Measurements from ENCODE around the gene CFAP210. TPM values are rescaled to one million over a fixed set of nuclear protein-coding genes. Genes with fewer than 3 reads are reported as not detected.

Gene CFAP210
- total and polyA plus RNA-seq, 3 donors from 2014 or later = 12.6 to 21.8 (median 17.2) TPM

DNA sequence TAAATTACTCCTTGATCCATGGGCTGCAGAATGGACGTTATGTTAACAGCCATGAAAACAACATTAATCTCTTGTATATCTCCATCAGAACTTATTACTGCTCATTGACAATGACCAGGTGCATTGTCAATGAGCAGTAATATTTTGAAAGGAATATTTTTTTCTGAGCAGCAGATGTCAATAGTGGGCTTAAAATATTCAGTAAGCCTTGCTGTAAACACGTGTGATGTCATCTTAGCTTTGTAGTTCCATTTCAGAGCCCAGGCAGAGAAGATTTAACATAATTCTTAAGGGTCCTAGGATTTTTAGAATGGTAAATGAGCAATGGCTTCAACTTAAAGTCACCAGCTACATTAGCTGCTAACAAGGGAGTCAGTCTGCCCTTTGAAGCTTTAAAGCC lies 26.6 kb downstream of the CFAP210 start:
- intact Hi-C loops (cut with DNase I; ENCODE audit: low total_unique reads) = no loop called here
- no peaks in the 10 kb centered on the region for H3K36me3 ChIP-seq (ENCODE audit: low read depth, missing control alignments)
- TF ChIP-seq, protein P1, sequence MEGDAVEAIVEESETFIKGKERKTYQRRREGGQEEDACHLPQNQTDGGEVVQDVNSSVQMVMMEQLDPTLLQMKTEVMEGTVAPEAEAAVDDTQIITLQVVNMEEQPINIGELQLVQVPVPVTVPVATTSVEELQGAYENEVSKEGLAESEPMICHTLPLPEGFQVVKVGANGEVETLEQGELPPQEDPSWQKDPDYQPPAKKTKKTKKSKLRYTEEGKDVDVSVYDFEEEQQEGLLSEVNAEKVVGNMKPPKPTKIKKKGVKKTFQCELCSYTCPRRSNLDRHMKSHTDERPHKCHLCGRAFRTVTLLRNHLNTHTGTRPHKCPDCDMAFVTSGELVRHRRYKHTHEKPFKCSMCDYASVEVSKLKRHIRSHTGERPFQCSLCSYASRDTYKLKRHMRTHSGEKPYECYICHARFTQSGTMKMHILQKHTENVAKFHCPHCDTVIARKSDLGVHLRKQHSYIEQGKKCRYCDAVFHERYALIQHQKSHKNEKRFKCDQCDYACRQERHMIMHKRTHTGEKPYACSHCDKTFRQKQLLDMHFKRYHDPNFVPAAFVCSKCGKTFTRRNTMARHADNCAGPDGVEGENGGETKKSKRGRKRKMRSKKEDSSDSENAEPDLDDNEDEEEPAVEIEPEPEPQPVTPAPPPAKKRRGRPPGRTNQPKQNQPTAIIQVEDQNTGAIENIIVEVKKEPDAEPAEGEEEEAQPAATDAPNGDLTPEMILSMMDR (IDR thresholded peaks at IDR 0.05) = no peak
- TF ChIP-seq POLR2A (IDR thresholded peaks at IDR 0.05) = no peak
- H3K4me3 ChIP-seq = no peak overlapping the region
- H3K27ac ChIP-seq = no peak overlapping the region
- no peak for DNase-seq
- WGBS, 2 donors = 27 to 34% methylated on average over 2 of the region's 2 CpGs
- no peaks in the 10 kb centered on the region for H3K9me3 ChIP-seq
- no peaks in the 10 kb centered on the region for H3K4me1 ChIP-seq
- no peaks in the 10 kb centered on the region for H3K27me3 ChIP-seq

DNA sequence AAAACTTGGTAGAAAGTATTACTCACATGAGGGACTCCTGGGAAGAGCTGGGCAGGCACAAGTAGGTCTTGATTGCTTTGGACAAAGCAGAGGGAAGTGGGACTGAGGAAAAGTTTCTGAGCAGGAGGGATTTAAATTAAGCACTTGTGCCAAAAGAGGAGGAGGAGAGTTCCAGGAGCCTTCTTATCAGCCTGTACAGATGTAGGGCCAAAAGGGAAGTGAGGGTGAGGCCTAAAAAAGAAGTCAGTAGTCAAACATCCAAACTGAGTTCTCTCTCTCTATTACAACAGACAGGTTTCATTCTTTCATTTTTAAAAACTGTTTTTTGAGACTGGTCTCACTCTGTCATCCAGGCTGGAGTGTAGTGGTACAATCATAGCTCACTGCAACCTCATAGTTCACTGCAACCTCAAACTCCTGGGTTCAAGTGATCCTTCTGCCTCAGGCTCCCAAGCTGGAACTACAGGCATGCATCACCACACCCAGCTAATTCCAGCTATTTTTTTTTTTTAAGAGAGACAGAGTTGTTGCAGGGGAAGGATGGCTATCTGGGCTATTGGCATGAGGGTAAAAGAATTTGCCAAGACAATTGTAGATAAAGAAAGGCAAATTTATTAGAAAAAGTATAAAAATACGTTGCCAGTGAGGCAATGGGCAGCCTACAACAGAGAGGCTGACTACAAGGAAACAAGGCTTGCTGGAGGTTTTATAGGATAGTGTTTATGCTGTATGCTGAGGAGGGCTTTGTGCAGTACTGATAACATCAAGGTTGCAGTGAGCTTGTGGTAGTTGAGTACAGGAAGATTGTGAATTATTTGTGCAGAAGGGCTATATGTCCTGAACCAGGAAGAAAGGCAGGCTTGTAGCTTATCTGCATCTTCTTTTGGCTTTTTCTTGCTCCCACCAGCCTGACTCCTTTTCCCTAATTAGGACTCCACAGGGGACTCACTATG lies 29.0 kb downstream of the CFAP210 start:
- Histone ChIP-seq H3K27me3 (no peaks in the 10 kb centered on the region), H3K9me3 (no peaks in the 10 kb centered on the region), H3K27ac (no peak overlapping the region), H3K36me3 (ENCODE audit: low read depth, missing control alignments) (no peaks in the 10 kb centered on the region), H3K4me1 (no peaks in the 10 kb centered on the region), H3K4me3 (no peak overlapping the region)
- no peak for DNase-seq
- intact Hi-C loops (cut with DNase I; ENCODE audit: low total_unique reads) = no loop called here
- no peak for TF ChIP-seq POLR2A (IDR thresholded peaks at IDR 0.05)
- TF ChIP-seq, protein P1 (IDR thresholded peaks at IDR 0.05) = no peak
- 66 to 68% methylated on average over 1 of the region's 1 CpG for WGBS, 2 donors

DNA sequence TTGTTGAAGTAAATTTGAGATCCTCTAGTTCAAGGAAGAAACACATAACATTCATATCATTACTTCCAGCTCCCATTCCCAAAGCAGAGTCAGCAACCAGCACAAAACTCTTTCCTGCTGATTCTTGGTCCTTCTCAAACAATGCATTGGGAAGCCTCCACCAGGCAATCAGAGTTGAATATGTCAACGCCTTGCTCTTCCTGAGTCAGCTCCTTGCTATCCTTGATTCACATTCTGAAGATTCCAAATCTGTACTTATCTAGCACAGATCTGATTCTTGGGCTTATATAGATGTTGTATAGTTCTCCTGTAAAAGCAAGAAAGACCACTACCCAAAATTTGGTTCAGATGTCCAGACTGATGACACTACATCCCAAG lies 29.6 kb downstream of the CFAP210 start:
- no peak for TF ChIP-seq POLR2A (IDR thresholded peaks at IDR 0.05)
- TF ChIP-seq, protein P1 (IDR thresholded peaks at IDR 0.05) = no peak
- DNase-seq = no peak
- Histone ChIP-seq H3K4me3 (no peak overlapping the region), H3K4me1 (no peaks in the 10 kb centered on the region), H3K9me3 (no peaks in the 10 kb centered on the region), H3K27ac (no peak overlapping the region), H3K27me3 (no peaks in the 10 kb centered on the region), H3K36me3 (ENCODE audit: low read depth, missing control alignments) (no peaks in the 10 kb centered on the region)
- WGBS, 2 donors = 83 to 89% methylated on average over 1 of the region's 1 CpG
- intact Hi-C loops (cut with DNase I; ENCODE audit: low total_unique reads) = no loop called here

DNA sequence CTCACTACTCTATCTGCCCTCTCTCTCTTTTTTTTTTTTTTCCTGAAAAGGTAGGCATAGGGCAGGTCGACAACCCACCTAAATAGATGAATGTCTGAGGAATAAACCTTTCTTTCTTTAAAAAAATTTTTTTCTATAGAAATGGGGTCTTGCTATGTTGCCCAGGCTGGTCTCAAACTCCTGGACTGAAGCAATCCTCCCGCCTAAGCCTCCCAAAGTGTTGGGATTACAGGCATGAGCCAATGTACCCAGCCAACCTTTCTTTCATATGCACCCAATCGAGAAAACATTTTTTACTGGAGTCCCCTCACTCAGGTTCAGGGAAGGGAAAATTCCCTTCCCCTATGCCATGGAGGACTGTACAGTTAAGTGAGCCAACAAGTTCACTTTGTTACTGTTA lies 31.0 kb downstream of the CFAP210 start:
- intact Hi-C loops (cut with DNase I; ENCODE audit: low total_unique reads) = no loop called here
- no peaks in the 10 kb centered on the region for H3K4me1 ChIP-seq
- H3K27ac ChIP-seq = no peak overlapping the region
- H3K36me3 ChIP-seq (ENCODE audit: low read depth, missing control alignments) = no peaks in the 10 kb centered on the region
- no peaks in the 10 kb centered on the region for H3K27me3 ChIP-seq
- DNase-seq = no peak
- WGBS, 2 donors = 89 to 94% methylated on average over 3 of the region's 3 CpGs
- TF ChIP-seq POLR2A (IDR thresholded peaks at IDR 0.05) = no peak
- TF ChIP-seq, protein P1 (IDR thresholded peaks at IDR 0.05) = no peak
- H3K4me3 ChIP-seq = no peak overlapping the region
- H3K9me3 ChIP-seq = no peaks in the 10 kb centered on the region

DNA sequence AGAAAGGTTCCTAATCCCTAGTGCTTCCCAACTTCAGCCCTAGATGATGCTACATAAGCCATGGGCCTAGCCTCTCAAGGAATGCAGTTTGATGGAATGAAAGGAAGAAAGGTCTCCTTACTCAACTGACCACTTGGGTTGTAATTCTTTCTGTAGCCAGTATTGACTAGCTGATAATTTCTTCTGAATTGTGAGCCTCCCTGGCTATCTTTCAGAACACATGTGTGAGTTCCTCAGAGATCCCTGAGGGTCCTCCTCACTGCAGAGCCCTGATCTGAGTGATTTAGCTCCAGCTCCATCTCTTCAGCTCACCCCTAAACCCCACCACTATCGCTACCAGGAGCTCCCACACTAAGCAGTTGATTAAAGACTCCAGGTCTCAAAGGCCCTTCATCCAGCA lies 31.5 kb downstream of the CFAP210 start:
- Histone ChIP-seq H3K4me1 (no peaks in the 10 kb centered on the region), H3K27ac (no peak overlapping the region), H3K9me3 (no peaks in the 10 kb centered on the region), H3K4me3 (no peak overlapping the region), H3K36me3 (ENCODE audit: low read depth, missing control alignments) (no peaks in the 10 kb centered on the region), H3K27me3 (no peaks in the 10 kb centered on the region)
- no peak for DNase-seq
- 88 to 100% methylated on average over 1 of the region's 1 CpG for WGBS, 2 donors
- intact Hi-C loops (cut with DNase I; ENCODE audit: low total_unique reads) = no loop called here
- no peak for TF ChIP-seq POLR2A (IDR thresholded peaks at IDR 0.05)
- TF ChIP-seq, protein P1 (IDR thresholded peaks at IDR 0.05) = no peak
